ENCODE data around the gene BMP6.
A peak's percentile ranks its signal among the peaks of the same experiment; 100 is the strongest.

BMP6 gene

DNA sequence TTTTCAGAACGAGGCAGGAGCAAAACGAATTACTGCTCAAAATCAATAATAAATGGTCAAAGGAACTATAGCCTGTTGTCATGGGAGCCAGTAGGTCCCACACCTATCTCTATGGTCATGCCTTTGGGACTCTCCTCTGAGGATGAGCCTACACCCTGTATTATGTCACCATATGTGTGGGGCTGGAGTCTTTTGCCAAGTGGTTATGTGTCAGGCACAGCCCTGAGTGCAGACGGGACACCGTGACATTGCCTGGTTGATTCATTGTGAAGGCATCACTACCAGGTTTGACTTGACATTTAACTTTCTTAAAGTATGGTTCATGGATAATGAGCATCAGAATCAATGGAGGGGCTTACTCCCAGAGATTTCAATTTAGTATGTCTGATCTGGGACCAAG lies 23.6 kb downstream of the BMP6 start:
- DNase-seq = no peak

DNA sequence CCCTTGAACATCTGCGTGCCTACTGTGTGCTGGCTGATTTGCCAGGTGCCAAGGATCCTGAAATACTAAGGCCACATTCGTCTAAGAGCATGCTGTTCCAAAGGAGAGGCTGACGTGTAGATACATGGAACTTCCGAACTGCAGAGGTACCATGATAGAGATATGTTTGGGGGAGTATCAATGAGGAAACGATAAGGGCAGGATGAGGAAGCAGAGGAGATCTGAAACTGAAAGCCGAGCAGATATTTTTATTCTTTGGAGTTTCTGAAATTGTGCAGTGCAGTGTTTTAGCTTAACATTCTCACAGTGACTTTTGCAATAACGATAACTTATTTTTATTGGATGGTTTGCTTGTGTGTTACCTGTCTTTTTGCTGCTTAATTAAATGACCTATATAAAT lies 24.3 kb downstream of the BMP6 start:
- DNase-seq = no peak

DNA sequence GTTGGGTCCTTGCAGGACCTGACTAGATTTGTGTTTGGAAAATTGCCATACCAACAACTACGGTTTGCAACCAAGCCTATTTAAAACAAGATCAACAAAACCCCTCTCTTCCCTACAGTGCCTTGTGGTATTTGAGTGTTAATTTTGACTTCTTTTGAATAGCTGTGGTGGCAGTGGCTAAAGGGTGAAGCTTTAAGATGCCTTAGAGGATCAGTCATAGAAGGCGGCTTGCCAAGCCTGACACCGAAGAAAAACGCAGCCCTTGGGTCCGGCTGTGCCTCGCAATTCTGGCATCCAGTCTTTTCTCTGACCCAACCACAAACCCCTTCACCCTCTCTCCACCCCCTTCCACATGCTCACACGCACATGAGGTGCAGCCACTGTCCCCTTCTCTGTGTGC lies 32.6 kb downstream of the BMP6 start:
- DNase-seq = no peak

DNA sequence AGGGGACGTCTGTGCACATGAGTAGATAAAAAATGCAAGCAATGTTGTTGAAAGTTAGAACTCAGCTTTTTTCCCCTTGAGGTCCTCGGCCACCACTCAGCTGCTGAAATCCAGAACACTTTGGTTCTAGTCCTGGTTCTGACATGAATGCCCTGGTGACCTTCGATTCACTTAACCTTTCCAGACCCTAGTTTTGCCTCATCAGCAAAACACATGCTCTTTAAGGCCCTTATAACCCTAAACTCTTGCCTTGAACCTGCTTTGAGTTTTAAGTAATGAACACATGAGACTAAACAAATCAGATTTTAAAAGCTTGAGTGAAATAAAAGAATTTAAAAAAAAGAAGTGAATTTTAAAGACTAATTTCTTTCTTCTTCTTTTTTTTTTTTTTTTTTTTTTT lies 33.4 kb downstream of the BMP6 start:
- DNase-seq = no peak

DNA sequence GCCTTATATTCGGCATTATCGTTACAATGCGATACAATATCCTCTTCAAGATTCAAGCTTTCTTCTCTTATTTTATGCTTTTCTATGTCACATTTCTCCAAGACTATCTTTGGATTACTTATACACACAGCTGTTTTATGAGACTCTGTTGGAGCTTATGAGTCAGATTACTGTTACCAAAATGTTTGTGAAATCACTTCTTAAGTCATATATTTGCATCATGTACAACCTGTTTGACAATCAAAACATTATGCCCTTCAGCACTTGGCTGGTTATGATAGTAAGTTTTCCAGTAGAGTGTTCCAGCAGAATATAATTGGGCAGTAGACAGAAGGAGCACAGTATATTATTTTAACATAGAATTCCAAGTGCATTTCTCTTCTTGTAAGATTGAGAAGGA lies 35.2 kb downstream of the BMP6 start:
- DNase-seq = no peak

DNA sequence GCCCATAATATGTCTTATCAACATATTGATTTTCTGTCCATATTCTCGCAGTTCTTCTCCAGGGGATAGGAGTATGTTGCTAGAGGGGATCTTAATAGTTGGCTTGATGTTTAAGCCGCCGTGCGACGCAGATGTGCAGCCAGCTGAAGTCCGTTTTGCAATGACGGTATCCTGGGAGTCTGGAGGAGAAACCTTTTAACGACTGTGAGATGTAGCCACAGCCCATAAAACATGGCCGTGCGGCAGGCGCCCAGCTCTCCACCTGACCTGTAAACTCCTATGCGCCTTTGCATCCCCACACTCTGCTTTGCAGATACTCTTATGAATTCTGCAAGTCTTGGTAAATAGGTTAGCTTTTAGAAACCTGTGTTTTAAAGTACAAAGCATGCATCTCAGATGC lies 36.9 kb downstream of the BMP6 start:
- peak; percentile 45 for DNase-seq

DNA sequence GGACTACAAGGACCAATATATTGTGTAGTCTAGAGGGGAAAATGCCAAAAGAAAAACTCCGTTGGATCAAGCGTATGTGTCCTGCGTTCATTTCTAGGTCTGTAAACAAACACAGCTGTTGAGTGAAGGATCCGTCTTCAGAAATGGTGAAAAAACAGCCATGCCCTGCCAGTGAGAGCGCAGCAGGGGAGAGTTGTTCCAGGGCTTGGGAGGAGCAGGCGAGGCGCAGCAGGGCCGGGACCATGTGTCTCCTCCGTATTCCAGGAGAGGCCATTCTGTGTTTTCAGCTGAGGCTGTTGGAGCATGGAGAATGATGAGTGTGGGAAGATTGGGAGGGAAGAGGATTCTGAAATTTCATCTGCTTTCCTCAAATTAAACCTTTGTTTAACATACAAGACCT lies 38.0 kb downstream of the BMP6 start:
- DNase-seq = no peak

DNA sequence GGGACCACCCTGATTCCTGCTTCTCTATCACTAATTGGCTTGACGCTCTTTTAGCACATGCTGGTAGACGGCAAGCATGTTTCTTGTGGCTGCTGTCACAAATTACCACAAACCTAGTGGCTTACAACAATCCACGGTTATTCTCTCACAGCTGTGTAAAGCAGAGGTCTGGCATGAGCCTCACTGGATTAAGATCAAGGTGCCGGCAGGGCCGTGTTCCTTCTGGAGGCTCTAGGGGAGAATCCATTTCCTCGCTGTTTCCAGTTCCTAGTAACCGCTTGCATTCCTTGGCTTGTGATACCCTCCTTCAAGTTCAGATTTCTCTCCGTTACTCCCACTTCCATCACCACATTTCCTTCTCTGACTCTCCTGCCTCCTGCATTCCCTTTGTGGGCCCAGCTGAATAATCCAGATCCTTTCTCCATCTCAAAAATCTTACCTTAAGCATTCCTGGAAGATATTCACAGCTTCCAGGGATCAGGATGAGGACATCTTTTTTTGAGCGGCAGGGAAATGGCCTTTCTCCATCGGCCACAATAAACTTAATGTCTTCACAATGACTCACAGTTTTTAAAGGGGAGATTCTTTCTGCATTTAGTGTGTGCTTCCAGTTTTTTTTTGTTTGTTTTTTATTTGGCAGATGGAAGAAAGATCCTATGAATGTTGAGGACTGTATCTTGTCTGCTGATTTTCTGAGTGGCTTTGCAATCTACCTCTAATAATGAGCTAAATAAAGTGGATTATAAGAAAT lies 39.9 kb downstream of the BMP6 start:
- DNase-seq = no peak

DNA sequence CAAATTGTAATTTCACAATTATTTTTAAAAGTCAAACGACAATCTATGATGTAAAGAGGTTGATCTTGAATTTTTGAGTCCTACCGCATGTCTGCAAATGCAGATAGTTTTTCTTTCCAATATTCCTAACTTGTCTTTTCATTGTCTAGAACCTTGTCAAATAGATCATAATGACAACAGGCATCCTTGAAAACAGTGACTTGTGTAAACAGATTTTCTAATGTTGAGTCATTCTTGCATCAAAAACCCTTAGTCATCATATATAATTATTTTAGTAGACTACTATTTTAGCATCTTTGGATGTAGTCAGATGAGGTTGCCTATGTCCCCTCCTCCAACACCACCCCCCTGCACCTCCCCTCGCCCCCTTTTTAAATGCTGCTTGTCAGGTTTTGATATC lies 43.8 kb downstream of the BMP6 start:
- no peak for DNase-seq

DNA sequence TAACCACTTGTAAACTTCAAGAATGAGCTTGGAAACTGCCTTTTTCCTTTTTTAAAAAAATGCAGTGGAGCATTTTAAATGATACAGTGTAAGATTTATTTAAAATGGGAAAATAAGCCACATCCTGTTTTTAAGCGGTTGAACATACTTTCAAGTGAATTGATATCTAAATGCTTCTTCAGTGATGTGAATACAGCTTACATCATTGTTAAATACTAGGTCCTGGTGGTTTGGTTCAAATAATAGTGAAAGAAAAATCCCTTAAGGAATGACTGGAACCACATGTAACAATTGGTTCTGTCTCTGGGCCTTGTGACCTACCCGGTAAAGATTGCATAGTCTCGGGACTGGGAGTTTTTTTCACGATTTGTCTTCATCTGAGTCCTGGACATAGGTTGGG lies 44.2 kb downstream of the BMP6 start:
- DNase-seq = no peak

DNA sequence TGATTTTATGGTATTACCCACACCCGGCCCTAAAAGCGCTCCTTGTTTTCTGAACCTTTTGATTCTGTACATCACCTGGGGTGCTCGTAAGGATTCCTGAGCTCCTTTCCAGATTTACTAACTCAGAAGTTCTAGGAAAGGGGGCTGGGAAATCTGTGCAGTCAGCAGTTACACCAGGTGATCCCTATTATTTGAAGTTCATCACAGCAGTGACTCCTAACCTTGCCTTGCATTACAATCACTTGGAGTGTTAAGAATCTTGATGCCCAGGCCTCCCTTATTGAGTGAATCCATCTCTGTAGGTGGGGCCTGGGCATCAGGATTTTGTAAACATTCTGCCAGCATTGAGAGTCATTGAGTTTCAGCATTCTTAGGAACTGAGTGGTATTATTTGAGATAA lies 44.7 kb downstream of the BMP6 start:
- DNase-seq = no peak

DNA sequence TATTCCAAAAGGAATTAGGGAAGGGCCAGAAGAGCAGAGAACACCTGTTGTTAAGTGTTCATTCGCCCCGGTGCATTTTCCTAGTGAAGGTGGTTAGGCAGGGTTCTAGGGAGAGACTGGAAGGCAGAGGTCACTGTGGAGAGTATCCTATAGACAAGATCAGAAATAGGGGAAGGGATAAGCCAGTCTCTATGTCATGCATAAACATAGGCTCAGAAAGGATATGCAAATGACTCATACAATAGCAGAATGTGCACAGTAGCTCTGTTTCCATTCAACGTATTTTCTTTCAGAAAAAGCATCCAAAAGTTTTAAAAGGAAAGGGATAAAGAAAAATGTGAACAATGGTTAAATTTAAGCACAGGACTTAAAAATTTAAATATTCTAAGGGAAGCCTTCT lies 47.4 kb downstream of the BMP6 start:
- no peak for DNase-seq

DNA sequence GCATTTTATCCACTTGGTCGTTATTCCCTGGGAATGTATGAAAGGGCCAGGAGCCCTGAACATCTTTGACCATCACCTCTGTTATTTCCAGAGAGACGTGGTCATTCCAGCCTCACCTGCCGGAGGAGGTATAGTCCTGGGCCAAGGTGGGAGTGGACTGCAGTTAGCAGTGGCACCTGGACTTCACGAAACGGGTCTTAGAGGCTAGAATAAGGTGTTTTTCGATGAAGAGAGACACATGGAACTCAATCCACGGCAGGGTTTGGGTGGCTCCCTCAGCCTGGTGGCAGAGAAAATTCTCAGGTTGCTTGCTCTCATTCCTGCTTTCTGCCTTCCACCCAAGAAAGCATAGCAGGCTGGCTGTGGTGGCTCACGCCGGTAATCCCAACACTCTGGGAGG lies 48.0 kb downstream of the BMP6 start:
- DNase-seq = no peak

DNA sequence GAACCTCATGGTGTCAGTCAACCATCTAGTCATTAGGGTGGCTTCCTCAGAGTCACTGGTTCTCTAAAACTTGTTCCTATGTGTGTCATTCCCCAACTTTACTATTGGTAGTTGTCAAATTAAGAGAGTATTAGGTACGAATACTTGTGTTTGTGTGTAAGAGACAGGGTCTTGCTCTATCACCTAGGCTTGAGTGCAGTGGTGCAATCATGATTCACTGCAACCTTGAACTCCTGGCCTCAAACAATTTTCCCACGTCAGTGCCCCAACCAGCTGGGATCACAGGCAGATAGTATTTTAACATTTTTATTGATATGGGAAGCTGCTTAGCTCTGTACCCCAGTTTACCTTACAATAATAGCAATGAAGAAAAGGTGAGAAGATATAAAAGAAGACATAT lies 50.6 kb downstream of the BMP6 start:
- no peak for DNase-seq

DNA sequence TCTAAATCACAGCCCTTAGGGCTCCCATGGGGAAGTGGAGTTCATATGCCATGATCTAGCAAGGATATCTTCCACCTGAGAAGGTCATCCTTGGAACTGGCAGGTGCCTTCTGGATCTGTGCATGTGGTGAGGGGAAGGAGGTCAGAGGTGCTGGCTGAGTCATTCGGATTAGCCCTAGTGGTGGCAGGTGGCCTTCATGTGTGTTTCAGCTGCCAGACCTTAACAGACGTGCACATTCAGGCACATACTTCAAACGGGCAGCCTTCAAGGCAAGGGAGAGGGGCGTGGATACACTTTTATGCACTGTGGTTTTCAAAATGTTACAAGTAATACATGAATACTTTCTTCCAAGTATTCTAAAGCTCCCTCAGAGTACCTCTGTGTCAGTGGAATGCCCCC lies 51.2 kb downstream of the BMP6 start:
- DNase-seq = no peak

DNA sequence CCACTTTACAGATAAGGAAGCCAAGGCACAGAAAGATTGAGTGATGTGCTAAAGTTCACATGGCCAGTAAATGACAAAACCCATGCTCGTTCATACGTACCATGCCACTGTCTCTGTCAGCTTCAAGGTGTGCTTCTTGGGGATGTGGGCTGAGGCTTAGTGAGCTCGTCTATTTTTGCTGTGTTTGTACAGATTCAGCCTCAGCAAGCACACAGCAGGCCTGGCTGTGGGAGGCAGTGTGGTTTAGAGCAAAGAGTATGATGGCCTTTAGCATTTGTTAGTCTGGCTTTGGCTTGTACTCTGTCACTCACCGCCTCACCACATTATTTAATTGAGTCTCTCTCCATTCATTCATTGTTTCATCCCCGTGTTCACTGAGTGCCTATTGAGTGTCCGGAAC lies 55.3 kb downstream of the BMP6 start:
- no peak for DNase-seq

DNA sequence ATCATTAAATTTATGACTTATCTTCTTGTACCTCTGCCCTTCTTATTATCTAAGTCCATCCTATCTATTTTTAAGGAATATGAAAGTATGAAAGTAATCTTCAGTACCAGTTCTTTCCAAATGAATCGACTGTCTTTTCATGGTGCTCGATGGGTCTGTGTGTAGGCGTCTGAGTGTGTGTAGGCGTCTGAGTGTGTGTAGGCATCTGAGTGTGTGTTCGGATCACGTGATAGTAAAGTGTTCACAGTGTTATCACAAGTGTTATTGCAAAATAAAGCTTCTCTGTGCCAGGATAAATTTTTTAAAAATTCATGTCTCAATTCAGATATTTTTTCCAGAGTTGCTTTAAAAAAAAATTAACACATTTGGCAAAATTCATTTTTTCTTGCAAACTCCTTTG lies 58.3 kb downstream of the BMP6 start:
- no peak for DNase-seq

DNA sequence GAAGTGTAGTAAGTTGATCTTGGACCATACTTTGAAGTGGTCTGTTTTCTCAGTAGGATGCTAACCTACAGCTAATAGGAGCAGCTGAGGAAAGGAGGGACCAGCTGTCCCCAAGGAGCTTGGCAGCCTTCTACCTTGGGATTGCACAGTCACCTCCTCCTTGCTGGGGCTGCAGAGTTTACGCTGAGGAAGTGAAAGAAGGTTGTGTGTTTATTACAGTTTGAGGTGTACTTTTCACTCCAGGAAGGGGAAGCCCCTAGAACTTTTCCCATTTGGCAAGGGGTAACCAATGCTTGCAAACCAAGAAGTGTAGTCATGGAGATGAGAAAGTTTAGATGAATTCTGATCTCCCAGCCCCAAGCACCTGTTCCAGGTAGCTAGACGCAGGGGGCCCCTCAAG lies 58.8 kb downstream of the BMP6 start:
- DNase-seq = no peak

DNA sequence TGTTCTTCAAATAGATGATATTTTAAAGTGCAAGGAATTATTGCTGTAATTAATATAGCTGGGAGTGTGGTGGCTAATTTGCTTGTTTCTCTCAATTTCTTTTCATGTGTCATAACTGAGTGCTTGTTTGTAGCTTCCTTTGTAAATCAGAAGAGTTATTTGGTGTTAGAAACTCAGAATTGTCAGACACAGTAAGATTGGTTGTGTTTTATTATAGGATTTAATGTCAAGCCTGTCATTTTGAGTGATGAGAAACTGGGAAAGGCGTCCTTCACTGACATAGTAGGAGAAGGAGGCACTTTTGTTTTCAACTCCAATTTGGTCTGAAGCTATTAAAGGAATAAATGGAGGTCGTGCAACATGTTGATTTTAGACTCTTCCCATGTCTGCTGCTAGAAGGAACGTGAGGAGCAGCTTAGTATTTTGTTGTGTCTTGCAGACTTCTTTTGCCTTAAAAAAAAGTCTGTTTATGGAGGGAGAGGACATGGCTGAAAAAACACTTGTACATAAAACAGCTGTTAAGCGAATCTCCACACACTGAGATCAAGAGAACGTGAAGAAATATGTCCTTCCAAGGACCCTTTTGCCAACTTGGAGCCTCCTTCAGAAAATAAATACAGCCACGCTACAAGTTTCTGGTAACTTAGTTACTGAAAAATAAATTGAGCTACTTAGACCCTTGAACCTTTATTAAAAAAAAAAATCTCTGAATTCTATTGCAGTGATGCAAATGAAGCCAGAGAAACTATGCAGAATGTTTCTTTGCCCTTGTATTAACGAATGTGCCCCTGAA lies 59.5 kb downstream of the BMP6 start:
- no peak for DNase-seq

DNA sequence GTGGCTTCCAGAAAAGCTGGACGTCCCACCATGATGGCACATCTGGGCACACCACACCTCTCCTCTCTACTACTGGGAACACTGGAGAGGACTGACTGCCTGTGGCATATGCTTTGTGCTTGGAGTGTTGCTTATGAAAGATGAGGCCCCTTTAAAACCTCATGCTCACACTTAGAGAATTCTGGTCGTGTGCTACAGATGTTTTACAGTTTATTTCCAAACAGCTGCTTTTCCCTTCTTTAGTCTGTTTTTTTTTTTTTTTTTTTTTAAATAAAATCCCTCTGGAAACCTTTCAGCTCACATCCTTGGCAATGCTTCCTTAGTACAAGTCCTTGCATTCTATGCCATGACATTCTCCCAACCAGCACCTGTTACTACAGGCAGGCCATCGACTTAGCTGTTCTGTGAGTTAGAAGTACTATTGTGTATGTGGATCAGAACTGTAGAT lies 60.3 kb downstream of the BMP6 start:
- DNase-seq = no peak

DNA sequence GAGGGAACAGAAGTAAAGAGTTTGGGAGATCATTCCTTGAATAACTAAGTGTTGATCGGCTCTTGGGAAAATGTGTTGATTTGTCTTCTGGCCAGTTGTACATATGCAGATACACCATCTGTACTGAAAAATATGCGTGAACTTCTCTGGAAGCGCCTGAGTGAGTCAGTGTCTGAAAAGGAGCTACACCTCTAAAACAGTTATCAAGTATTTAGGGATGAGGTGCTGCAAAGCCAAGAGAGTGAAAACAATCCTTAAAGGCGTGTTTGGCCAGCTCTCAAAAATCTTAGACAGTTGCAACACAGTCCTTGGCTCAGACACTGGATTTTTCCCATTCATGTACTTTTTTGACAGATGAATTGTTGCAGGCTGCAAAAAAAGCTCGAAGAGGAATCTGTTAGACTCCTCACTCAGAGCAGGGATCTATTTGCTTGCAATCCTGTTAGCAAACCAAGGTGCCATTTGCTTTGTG lies 61.3 kb downstream of the BMP6 start:
- DNase-seq = no peak

DNA sequence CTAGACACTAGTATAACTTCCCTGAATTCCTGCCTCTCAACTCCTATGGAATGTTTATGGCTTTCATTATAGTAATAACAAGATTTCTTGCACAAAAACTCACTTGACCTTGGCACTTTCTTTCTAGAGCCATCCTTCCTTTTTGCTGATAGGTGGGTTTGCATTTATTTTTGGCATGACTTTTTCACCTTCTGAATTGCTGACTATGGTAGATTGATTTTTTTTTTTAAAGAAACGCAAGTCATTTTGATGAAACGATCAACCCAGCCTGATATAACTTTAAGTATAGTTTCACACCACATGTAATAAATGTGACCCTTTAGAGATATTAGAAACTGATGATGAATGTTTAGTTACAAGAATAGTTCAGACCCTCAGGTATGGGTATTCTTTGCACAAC lies 61.8 kb downstream of the BMP6 start:
- DNase-seq = no peak

DNA sequence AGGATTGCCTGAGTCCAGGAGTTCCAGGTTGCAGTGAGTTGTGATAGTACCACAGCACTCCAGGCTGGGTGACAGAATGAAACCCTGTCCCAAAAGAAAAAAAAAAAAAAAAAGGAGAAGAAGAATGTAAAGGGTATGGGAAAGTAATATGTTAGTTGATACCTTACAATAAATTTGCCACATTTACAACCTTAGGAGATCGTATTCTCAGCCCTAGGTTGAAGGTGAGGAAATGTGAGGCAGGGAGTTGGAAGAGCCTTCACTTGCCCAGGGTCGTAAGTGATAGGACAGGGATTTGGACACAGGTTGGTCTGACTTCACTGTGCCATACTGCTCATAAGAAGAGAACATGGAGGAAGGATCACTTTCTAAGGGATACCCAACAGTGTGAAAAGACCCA lies 68.6 kb downstream of the BMP6 start:
- DNase-seq = no peak

DNA sequence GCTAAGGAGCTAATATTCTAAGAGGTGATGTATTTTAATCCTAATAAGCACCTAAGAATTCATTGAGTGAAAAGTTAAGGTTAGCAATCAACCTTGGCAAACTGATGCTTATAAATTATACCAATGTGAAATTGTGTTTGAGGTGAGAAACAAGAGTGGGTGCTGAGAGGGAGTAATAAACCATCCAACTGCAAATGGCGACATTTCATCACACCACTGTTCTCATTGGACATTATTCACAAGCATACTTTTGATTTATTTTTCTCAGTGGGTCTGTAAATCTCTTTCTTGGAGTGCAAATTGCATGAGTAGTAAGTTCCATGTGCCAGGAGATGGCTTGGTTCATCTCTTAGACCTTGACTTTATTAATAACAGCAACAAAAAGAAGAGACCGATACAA lies 71.5 kb downstream of the BMP6 start:
- DNase-seq = no peak

DNA sequence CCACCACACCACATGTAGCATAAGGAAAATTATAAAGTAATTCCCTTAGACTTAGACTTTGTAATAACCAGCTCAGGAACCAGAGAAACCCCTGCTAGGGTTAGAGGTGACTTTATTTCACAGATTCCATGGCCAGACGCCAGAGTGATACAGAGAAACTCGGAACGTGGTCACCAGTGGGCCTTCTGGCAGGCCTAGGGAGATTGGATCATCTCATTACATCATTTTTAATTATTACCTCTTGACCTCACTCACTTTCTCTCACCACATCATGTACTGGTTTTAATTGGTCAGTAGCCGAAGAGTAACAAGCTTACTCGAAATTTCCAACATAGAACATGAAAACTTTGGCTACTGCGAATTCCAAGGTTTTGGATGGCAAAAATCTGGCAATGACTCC lies 72.9 kb downstream of the BMP6 start:
- DNase-seq = no peak

All from retina (tissue), 1 donor.